IgD-negative memory B cell (primary cell): ENCODE results near the gene SYNM. TPM values are rescaled to one million over a fixed set of nuclear protein-coding genes. Genes with fewer than 3 reads are reported as not detected.

Experiments
- H3K27ac Mint-ChIP-seq, 3 donors: one replicate each; pipeline ENCODE4 v1.8.0; 2020 to 2022; ENCODE audit warnings: mild to moderate bottlenecking in 3 of 3, mixed read lengths in 3 of 3, moderate library complexity in 1 of 3
- H3K27me3 Mint-ChIP-seq: one replicate; pipeline ENCODE4 v1.8.0; 2021; ENCODE audit warnings: mixed read lengths
- H3K36me3 Mint-ChIP-seq: one replicate; pipeline ENCODE4 v1.8.0; 2020; ENCODE audit warnings: mild to moderate bottlenecking, mixed read lengths
- H3K4me1 Mint-ChIP-seq, 3 donors: one replicate each; pipeline ENCODE4 v1.8.0; 2020 to 2022; ENCODE audit warnings: mixed read lengths in 3 of 3, mild to moderate bottlenecking in 1 of 3
- H3K4me3 Mint-ChIP-seq, 4 donors: one replicate each; pipeline ENCODE4 v1.8.0; 2020 to 2022; ENCODE audit warnings: mild to moderate bottlenecking in 4 of 4, mixed read lengths in 4 of 4, moderate library complexity in 3 of 4
- H3K9me3 Mint-ChIP-seq, 3 donors: one replicate each; pipeline ENCODE4 v1.8.0; 2020 to 2021; ENCODE audit warnings: mixed read lengths in 3 of 3, mild to moderate bottlenecking in 1 of 3
- polyA plus RNA-seq: library from polyadenylated mRNA; unstranded; fragments of 300-500 nt; fragmentation: Illumina TruSeq; gene quantifications from one replicate; pipeline ENCODE4 v1.2.3, GENCODE V29; 2021

Gene SYNM
- polyA plus RNA-seq, 1 donor from 2014 or later = not detected

- H3K4me3 Mint-ChIP-seq = peak overlapping the region in 1 of 4 donors; percentile 84
These were observed 25.4 kb downstream of the SYNM start for GRCh38 chr15:99130314-99130713.

GRCh38 chr15:99130765-99131440 is 26.0 kb downstream of the SYNM start:
- peaks cover 5 to 9% (median 6%) of the 10 kb centered on the region in 3 donors for H3K4me1 Mint-ChIP-seq
- H3K4me3 Mint-ChIP-seq = no peak overlapping the region
- no peaks in the 10 kb centered on the region for H3K36me3 Mint-ChIP-seq
- H3K9me3 Mint-ChIP-seq = no peaks in the 10 kb centered on the region
- peaks cover 4% of the 10 kb centered on the region for H3K27me3 Mint-ChIP-seq
- no peak overlapping the region for H3K27ac Mint-ChIP-seq

More at GRCh38 chr15:99130314-99130713, 25.4 kb downstream of the SYNM start:
- Mint-ChIP-seq H3K27ac (no peak overlapping the region), H3K9me3 (no peaks in the 10 kb centered on the region), H3K27me3 (peaks cover 2% of the 10 kb centered on the region), H3K36me3 (no peaks in the 10 kb centered on the region), H3K4me1 (peaks cover 5 to 9% (median 6%) of the 10 kb centered on the region in 3 donors)

GRCh38 chr15:99131441-99132023 is 26.7 kb downstream of the SYNM start:
- Mint-ChIP-seq H3K27ac (no peak overlapping the region), H3K36me3 (no peaks in the 10 kb centered on the region), H3K4me1 (peaks cover 5 to 9% (median 6%) of the 10 kb centered on the region in 3 donors), H3K27me3 (peaks cover 4% of the 10 kb centered on the region), H3K9me3 (no peaks in the 10 kb centered on the region), H3K4me3 (no peak overlapping the region)

- Mint-ChIP-seq H3K4me3 (no peak overlapping the region), H3K36me3 (no peaks in the 10 kb centered on the region), H3K27ac (no peak overlapping the region), H3K9me3 (no peaks in the 10 kb centered on the region), H3K27me3 (peaks cover 4% of the 10 kb centered on the region), H3K4me1 (peaks cover 5 to 9% (median 6%) of the 10 kb centered on the region in 3 donors)
These were observed 27.2 kb downstream of the SYNM start for GRCh38 chr15:99132122-99132521.

- no peak overlapping the region for H3K27ac Mint-ChIP-seq
- peaks cover 4% of the 10 kb centered on the region for H3K27me3 Mint-ChIP-seq
- H3K9me3 Mint-ChIP-seq = no peaks in the 10 kb centered on the region
- H3K4me1 Mint-ChIP-seq = peaks cover 5 to 9% (median 6%) of the 10 kb centered on the region in 3 donors
- no peaks in the 10 kb centered on the region for H3K36me3 Mint-ChIP-seq
- H3K4me3 Mint-ChIP-seq = no peak overlapping the region
These were observed 27.9 kb downstream of the SYNM start for GRCh38 chr15:99132634-99133287.

- peaks cover 5 to 6% (median 6%) of the 10 kb centered on the region in 3 donors for H3K4me1 Mint-ChIP-seq
- H3K36me3 Mint-ChIP-seq = no peaks in the 10 kb centered on the region
- H3K27me3 Mint-ChIP-seq = peaks cover 2% of the 10 kb centered on the region
- no peak overlapping the region for H3K4me3 Mint-ChIP-seq
- H3K27ac Mint-ChIP-seq = no peak overlapping the region
- no peaks in the 10 kb centered on the region for H3K9me3 Mint-ChIP-seq
These were observed 29.5 kb downstream of the SYNM start for GRCh38 chr15:99134317-99134821.

GRCh38 chr15:99135194-99135593 is 30.3 kb downstream of the SYNM start:
- no peaks in the 10 kb centered on the region for H3K9me3 Mint-ChIP-seq
- H3K4me1 Mint-ChIP-seq = peaks cover 0 to 2% (median 0%) of the 10 kb centered on the region in 3 donors
- peaks cover 1% of the 10 kb centered on the region for H3K36me3 Mint-ChIP-seq
- H3K4me3 Mint-ChIP-seq = no peak overlapping the region
- no peak overlapping the region for H3K27ac Mint-ChIP-seq
- H3K27me3 Mint-ChIP-seq = peaks cover 2% of the 10 kb centered on the region

- Mint-ChIP-seq H3K27me3 (peaks cover 2% of the 10 kb centered on the region), H3K27ac (no peak overlapping the region), H3K36me3 (peaks cover 1% of the 10 kb centered on the region), H3K4me1 (no peaks in the 10 kb centered on the region), H3K9me3 (no peaks in the 10 kb centered on the region), H3K4me3 (no peak overlapping the region)
These were observed 32.2 kb downstream of the SYNM start for GRCh38 chr15:99137111-99137546.

GRCh38 chr15:99137877-99138276 is 33.0 kb downstream of the SYNM start:
- no peak overlapping the region for H3K27ac Mint-ChIP-seq
- no peak overlapping the region for H3K4me3 Mint-ChIP-seq
- peaks cover 1% of the 10 kb centered on the region for H3K36me3 Mint-ChIP-seq
- no peaks in the 10 kb centered on the region for H3K4me1 Mint-ChIP-seq
- no peaks in the 10 kb centered on the region for H3K9me3 Mint-ChIP-seq
- peaks cover 2% of the 10 kb centered on the region for H3K27me3 Mint-ChIP-seq

GRCh38 chr15:99138491-99138982 is 33.7 kb downstream of the SYNM start:
- peaks cover 2% of the 10 kb centered on the region for H3K27me3 Mint-ChIP-seq
- peaks cover 1% of the 10 kb centered on the region for H3K36me3 Mint-ChIP-seq
- no peak overlapping the region for H3K4me3 Mint-ChIP-seq
- H3K4me1 Mint-ChIP-seq = no peaks in the 10 kb centered on the region
- no peaks in the 10 kb centered on the region for H3K9me3 Mint-ChIP-seq
- no peak overlapping the region for H3K27ac Mint-ChIP-seq

- Mint-ChIP-seq H3K27me3 (peaks cover 2% of the 10 kb centered on the region), H3K4me3 (no peak overlapping the region), H3K27ac (no peak overlapping the region), H3K4me1 (no peaks in the 10 kb centered on the region), H3K36me3 (peaks cover 1% of the 10 kb centered on the region), H3K9me3 (no peaks in the 10 kb centered on the region)
These were observed 34.4 kb downstream of the SYNM start for GRCh38 chr15:99139276-99139675.

GRCh38 chr15:99140590-99140989 is 35.7 kb downstream of the SYNM start:
- Mint-ChIP-seq H3K4me3 (no peak overlapping the region), H3K27ac (no peak overlapping the region), H3K4me1 (no peaks in the 10 kb centered on the region), H3K36me3 (peaks cover 4% of the 10 kb centered on the region), H3K9me3 (no peaks in the 10 kb centered on the region), H3K27me3 (peaks cover 2% of the 10 kb centered on the region)

- Mint-ChIP-seq H3K9me3 (no peaks in the 10 kb centered on the region), H3K27ac (no peak overlapping the region), H3K4me3 (no peak overlapping the region), H3K36me3 (peaks cover 4% of the 10 kb centered on the region), H3K4me1 (no peaks in the 10 kb centered on the region), H3K27me3 (no peaks in the 10 kb centered on the region)
These were observed 37.1 kb downstream of the SYNM start for GRCh38 chr15:99141943-99142342.

- Mint-ChIP-seq H3K4me1 (no peaks in the 10 kb centered on the region), H3K4me3 (no peak overlapping the region), H3K36me3 (peaks cover 7% of the 10 kb centered on the region), H3K27ac (no peak overlapping the region), H3K27me3 (peaks cover 2% of the 10 kb centered on the region), H3K9me3 (no peaks in the 10 kb centered on the region)
These were observed 37.7 kb downstream of the SYNM start for GRCh38 chr15:99142562-99142961.

GRCh38 chr15:99143242-99143641 is 38.4 kb downstream of the SYNM start:
- Mint-ChIP-seq H3K9me3 (no peaks in the 10 kb centered on the region), H3K27me3 (peaks cover 2% of the 10 kb centered on the region), H3K27ac (no peak overlapping the region), H3K36me3 (peaks cover 9% of the 10 kb centered on the region), H3K4me1 (no peaks in the 10 kb centered on the region), H3K4me3 (no peak overlapping the region)
